Endometrial microvascular endothelial cells (primary cell): ENCODE data around the gene PAQR8. TPM values are rescaled to one million over a fixed set of nuclear protein-coding genes. Genes with fewer than 3 reads are reported as not detected.

Experiments used
- in situ Hi-C: cut with HindIII; loops from 2 replicates; pipeline ENCODE4 v1.10.0; 2017; ENCODE audit warnings: low sequenced_read_pairs, low pct_unique_long_range_greater_than_20kb; ENCODE audit errors: inconsistent ontology term
- total RNA-seq: library from RNA; depleted of rRNA; stranded (reverse); fragments of >200 nt; gene quantifications from one replicate; pipeline ENCODE4 v1.2.3, GENCODE V29; 2015; ENCODE audit errors: inconsistent ontology term

Gene PAQR8
- total RNA-seq, 1 donor from 2014 or later: 19.0 TPM

DNA sequence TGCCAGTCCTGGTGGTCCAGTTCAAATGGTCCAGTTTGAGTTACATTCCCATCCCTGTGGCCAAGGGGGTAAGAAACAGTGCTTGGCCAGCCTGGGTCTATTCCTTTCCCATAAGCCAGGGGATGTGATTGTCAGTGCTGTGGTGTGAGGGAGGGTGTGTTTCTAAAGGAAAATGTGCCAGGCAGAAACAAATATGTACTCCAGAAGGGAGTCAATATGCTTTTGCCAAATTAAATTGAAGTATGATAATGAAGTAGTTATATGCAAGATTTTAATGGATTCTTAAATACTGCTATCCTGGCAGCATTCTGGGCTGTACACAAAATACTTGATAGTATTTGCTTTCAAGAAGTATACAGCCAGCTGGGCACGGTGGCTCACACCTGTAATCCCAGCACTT, 16.6 kb upstream of the PAQR8 start:
- in situ Hi-C loops: no loop called here

DNA sequence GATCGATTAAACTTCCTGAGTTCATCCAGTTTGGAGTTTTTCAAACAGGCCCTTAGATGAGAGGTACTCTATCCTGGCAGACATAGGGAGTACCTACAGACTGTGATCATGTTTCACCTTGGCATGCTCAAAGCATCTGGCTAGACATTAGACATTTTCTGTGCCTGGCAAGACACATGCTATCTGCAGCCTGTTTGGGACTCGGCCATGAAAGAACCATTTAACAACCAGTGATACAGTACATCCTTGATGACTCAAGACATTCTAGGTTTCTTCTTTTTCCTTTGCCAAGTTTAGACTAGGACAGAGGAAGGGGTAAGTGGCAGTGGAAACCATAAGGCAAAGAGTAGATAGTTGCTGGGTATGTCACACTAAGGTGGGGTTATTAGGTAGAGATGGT, 15.4 kb upstream of the PAQR8 start:
- in situ Hi-C loops: no loop called here

DNA sequence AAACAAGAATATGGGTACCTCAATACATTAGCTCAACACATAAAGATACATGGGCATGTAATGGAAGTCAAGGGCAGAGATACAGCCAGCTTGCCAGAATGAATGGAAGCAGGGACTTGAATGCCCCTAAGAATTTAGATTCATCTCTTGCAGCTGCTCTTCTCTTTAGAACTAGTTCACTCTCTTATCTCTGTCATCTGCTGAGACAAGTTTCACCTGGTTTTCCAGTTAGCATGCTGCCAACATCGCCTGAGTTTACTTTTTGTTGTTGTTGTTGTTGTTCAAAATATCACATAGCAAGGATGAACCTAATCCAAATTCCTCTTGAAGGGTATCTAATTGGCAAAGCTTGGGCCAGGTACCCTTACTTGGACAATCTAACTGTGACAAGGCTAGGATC, 14.1 kb upstream of the PAQR8 start:
- in situ Hi-C loops: no loop called here

GRCh38 chr6:52351879-52352238, 10.1 kb upstream of the PAQR8 start:
- in situ Hi-C loops: no loop called here

DNA sequence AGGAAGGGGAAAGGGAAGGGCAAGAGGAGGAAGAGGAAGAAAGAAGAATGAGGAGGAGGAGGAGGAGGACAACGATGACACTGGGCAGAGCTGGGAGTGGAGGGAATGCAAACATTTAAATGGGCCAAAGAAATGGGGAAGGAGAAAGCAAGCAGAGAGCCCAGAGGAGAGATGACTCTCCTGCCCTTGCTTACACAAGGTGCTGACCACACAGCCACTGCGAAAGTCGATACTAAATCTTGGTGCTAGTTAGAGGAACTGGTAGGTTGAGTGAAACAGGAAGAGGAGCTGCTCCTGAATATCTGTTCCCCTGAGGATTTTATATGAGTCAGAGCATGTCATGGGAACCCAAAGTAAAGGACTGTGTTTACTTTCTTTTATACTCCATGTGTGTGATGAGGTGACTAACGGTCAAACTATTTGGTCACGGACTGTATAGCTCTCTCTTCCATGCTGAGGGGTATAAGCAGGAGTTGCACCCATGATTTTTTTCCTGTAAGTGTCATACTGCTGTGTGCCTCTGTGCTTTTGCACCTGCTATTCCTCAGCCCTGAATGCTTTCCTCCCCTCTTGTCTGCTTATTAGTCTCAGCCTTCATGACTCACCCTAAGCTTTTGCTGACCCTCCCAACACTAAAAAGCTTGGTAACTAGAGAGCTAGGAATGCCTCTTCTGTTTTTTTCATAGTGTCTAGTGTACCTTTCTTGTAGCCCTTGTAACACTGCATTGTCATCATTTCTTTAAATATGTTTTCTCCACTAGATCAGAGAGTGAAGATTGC, 9.5 kb upstream of the PAQR8 start:
- in situ Hi-C loops: no loop called here

DNA sequence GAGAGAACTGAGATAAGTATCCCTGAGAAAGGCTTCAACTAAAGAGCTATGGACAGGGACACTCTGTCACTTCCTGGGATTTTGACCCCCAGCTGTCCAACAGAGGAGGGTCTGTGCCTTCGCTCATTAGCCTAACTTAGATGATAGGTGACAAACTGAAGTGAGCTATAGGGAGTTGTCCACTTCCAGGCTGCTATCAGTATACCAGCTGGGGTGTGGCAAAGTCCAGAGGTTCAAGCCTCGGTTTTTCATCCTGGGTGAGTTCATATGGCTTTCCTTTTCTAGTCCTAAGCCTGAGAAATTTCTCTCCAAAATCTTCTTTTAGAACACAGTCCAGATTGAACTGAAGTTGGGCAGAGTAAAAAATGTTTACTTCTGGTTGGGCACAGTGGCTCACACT, 5.9 kb upstream of the PAQR8 start:
- in situ Hi-C loops: no loop called here

DNA sequence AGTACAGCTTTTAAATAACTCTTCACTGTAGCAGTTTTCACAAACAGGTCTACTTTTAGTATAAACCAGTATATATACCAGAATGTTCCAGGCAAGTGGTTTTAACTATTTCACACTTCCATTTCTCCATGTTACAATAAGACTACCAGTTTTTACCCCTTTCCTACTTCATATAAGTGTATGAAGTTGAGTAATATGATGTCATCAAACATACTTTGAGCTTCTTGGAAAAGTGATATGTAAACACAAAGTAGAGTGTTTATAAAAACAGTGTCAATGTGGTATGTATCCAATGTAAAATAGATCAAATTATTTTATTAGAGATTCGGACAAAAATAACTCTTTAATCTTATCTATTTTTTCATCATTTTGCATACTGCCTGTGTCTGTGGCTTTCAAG, 2.5 kb upstream of the PAQR8 start:
- in situ Hi-C loops: no loop called here

- in situ Hi-C loops: no loop called here
These were observed 1.9 kb upstream of the PAQR8 start for GRCh38 chr6:52360028-52360427.

GRCh38 chr6:52360601-52361413, 1.1 kb upstream of the PAQR8 start:
- in situ Hi-C loops: no loop called here

DNA sequence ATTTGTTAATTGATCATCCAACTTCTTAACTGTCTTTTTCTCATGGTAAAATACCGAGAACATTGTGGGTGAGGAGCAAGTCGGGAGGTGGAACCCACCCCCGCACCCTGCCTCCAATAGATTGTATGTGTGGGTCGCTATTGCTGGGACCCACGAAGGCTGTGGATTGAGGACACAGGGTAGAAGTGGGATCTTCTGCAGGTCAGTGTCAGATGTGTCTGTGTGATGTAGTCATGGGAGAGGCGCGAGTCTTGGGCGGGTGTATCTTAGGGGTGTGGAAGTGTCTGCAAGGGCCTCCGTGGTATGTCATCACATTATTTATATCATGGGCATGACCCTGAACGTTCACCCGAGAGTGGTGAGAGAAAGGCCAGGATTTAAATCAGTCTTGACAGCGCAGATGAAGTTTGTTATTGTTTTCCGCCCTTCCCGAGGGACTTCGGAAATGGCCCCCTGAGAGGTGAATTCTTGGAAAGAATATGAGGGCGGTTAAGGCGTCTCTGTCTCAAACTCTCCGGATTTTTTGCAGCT, 472 bp upstream of the PAQR8 start:
- in situ Hi-C loops: no loop called here

- in situ Hi-C loops: no loop called here
These were observed 684 bp downstream of the PAQR8 start for GRCh38 chr6:52362443-52363227.

GRCh38 chr6:52363228-52363867, 1.4 kb downstream of the PAQR8 start:
- in situ Hi-C loops: no loop called here

DNA sequence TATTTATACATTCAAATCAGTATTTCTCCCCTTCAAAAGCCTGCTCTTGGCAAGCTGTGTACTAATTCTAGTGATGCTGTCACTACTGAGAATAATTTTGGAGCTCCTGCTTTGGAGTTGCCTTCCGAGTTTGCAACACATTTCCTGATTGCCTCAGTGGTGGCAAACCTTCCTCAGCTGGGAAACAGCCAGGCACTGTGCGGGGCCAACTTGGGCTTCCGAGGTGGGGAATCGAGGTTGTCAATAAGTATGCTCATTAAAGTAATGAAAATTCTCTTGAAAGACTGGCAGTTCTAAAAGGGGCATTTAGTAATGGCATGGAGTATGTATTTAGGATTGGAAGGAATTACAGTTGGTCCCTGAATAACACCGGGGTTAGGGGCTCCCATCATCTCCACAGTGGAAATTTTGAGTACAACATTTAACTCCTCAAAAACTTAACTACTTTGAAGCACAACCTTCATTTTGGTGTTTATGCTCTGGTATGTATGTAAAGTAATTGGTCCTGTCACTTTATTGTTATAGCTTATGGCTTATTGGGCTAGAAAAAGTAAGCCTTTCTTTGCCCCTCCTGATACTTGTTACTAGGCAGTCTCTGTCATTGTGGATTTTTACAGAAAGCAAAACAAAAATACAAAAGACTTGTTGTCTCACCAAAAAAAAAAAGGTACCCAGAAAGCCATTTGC, 2.7 kb downstream of the PAQR8 start:
- in situ Hi-C loops: no loop called here

GRCh38 chr6:52365317-52365716, 3.4 kb downstream of the PAQR8 start:
- in situ Hi-C loops: no loop called here

GRCh38 chr6:52365866-52366540, 4.1 kb downstream of the PAQR8 start:
- in situ Hi-C loops: no loop called here

DNA sequence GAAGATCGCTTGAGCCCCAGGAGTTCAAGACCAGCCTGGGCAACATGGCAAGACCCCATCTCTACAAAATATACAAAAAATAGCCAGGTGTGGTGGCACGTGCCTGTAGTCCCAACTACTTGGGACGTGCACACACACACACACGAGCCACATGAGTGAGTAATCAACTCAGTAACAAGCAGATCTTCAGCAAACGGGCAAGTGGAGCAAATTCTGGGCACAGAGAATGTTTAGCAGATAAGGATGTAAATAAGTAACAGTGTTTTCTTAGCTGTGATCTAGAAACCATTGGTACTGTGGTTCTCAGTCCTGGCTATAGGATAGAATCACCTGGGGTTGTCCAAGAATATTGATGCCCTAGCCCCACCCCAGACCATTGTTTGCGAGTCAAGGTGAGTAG, 6.1 kb downstream of the PAQR8 start:
- in situ Hi-C loops: no loop called here

GRCh38 chr6:52369234-52369633, 7.3 kb downstream of the PAQR8 start:
- in situ Hi-C loops: no loop called here

DNA sequence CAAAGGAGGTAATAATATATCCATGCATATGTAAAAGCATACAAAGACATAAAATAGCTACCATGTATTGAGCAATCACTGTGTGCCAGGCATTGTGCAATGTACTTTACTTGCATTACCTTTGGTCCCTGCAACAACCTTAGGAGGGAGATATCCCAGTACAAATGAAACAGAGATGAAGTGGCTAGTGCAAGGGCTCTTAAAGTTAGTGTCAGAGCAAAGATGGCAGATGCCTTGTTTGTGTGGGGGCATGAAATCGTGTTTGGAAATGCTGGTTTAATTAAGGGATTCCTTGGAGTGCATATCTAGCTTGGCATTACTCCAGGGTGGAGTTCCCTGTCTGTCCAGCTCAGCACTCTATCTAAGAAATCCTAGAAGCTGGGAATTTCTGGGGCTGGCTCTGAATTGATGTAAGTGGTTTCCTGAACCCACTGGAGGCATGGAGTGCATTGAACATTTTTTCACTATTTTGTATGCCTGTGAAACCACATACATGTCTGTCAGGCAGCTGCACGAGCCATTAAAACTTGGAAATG, 9.8 kb downstream of the PAQR8 start:
- in situ Hi-C loops: no loop called here
